Tibial nerve (tissue), 3 donors: ENCODE measurements around the gene ZNF175.

Source experiments
- POLR2A ChIP-seq, 2 donors: fragments of 450-650 bp; IDR thresholded peaks; one replicate each; pipeline ENCODE4 v1.6.1; 2017; ENCODE audit warnings: antibody characterized with exemption in 2 of 2, mild to moderate bottlenecking in 2 of 2, moderate library complexity in 2 of 2
- TF ChIP-seq, protein P1 (sequence below), 5 experiments: fragments of 200-600 bp in 3 of 5; fragments of 450-650 bp in 2 of 5; sonication (generic) in 3 of 5; IDR thresholded peaks; one replicate each; pipeline ENCODE4 v1.5.1; 2016 to 2019; ENCODE audit warnings: antibody characterized with exemption in 5 of 5, mild to moderate bottlenecking in 3 of 5, moderate library complexity in 2 of 5

DNA sequence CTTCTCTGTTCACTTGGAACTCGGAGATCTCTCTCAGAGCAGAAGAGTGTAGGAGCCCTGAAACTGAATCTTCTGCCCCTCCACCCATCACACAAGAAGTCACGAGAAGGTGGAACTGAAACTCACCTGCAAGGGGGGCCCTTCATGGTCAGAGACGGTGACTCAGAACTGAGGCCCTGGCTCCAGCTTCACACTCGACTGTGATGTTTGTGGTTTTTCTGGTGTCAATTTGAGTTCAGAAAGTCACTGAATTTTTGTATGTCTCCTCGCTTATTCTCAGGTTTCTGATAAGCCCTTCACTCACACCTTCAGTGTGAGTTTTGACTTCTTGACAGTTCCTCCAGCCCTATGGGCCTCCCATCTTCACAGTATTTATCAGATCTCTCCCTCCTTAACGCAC, 36.0 kb downstream of the ZNF175 start:
- TF ChIP-seq, protein P1, sequence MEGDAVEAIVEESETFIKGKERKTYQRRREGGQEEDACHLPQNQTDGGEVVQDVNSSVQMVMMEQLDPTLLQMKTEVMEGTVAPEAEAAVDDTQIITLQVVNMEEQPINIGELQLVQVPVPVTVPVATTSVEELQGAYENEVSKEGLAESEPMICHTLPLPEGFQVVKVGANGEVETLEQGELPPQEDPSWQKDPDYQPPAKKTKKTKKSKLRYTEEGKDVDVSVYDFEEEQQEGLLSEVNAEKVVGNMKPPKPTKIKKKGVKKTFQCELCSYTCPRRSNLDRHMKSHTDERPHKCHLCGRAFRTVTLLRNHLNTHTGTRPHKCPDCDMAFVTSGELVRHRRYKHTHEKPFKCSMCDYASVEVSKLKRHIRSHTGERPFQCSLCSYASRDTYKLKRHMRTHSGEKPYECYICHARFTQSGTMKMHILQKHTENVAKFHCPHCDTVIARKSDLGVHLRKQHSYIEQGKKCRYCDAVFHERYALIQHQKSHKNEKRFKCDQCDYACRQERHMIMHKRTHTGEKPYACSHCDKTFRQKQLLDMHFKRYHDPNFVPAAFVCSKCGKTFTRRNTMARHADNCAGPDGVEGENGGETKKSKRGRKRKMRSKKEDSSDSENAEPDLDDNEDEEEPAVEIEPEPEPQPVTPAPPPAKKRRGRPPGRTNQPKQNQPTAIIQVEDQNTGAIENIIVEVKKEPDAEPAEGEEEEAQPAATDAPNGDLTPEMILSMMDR (IDR thresholded peaks at IDR 0.05): no peak
- no peak for TF ChIP-seq POLR2A (IDR thresholded peaks at IDR 0.05)
